Lung microvascular endothelial cell (primary cell): ENCODE measurements around the gene ASS1. TPM values are rescaled to one million over a fixed set of nuclear protein-coding genes. Genes with fewer than 3 reads are reported as not detected.

Experiments used
- DNase-seq, 2 donors: peaks; one replicate each; pipeline versions ENCODE4 v3.0.0 to v3.0.0-alpha.2; 2010; ENCODE audit warnings: low read depth in 2 of 2
- total RNA-seq: library from RNA; depleted of rRNA; stranded (reverse); fragments of >200 nt; gene quantifications from 2 replicates; pipeline ENCODE4 v1.2.1, GENCODE V29; 2014

The ASS1 gene
- total RNA-seq, 1 donor from 2014 or later = 3.4 TPM

DNA sequence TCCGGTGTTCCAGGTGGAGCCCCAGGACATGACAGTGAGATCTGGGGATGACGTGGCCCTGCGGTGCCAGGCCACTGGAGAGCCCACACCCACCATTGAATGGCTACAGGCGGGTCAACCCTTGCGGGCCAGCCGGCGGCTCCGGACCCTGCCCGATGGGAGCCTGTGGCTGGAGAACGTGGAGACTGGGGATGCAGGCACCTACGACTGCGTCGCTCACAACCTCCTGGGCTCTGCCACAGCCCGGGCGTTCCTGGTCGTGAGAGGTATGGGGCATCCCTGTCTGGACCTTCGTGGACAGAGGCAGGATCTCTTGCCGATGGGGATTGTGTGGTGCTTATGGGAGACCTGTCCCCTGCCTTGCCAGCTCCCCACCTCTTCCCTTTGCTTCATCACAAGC lies 26.0 kb upstream of the ASS1 start:
- DNase-seq = no peak

DNA sequence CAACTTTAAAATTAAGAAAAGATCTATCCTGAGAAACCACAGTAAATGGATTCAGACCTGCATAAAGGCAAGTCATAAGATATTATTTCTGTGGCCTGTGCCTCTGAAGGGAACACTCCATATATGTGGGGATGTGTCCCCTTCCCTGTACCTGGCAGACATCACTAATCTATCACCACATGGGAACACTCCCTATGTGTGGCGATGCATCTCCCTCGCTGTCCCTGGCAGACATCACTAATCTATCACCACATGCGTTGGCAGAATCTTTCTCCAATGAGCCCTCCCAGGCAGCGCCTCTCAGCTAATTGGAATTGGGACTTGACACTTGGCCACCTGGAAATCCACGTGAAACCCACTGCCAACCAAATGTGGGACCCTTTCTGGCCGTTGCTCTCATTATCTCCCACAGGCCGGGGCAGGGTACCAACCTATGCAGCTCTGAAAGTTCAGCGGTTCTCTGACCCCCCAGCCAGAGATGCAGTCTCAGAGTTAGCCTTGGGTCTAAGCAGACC lies 25.2 kb upstream of the ASS1 start:
- DNase-seq = no peak

GRCh38 chr9:130421154-130421801 lies 23.5 kb upstream of the ASS1 start:
- no peak for DNase-seq

GRCh38 chr9:130421802-130422276 lies 22.9 kb upstream of the ASS1 start:
- DNase-seq = peak; percentile 20 to 62

DNA sequence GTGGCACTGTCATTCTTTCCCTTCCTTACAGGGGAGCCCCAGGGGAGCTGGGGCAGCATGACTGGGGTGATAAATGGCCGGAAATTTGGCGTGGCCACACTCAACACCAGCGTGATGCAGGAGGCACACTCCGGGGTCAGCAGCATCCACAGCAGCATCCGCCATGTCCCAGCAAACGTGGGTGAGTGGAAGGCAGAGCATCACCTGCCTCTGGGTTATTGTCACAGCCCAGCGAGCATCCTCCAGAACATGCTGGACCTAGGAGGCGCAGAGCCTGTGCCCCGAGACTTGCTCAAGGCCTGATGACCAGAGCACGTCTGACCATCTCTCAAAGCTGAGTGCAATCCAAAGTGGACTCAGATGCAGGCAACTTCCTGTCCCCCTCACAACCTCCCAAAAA lies 22.2 kb upstream of the ASS1 start:
- DNase-seq = no peak

DNA sequence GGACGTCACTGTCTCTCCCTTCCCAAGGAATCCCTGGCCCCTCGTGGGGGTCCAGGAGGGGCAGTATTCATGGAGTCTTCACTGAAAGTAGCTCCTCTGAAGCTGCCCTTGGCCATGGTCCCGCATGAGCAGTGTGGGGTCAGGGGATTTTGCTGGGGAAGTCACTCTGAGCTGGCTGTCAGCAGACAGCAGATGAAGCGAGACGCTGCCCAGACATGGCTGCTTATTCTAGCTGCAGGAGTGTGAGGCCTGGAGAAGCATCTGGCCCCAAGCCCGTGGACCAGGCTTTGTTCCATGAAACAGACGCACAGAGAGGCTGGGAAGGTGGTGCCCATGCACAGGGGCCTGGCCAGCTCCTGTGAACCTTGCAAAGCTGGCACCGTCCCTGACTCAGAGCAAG lies 21.5 kb upstream of the ASS1 start:
- DNase-seq = no peak

DNA sequence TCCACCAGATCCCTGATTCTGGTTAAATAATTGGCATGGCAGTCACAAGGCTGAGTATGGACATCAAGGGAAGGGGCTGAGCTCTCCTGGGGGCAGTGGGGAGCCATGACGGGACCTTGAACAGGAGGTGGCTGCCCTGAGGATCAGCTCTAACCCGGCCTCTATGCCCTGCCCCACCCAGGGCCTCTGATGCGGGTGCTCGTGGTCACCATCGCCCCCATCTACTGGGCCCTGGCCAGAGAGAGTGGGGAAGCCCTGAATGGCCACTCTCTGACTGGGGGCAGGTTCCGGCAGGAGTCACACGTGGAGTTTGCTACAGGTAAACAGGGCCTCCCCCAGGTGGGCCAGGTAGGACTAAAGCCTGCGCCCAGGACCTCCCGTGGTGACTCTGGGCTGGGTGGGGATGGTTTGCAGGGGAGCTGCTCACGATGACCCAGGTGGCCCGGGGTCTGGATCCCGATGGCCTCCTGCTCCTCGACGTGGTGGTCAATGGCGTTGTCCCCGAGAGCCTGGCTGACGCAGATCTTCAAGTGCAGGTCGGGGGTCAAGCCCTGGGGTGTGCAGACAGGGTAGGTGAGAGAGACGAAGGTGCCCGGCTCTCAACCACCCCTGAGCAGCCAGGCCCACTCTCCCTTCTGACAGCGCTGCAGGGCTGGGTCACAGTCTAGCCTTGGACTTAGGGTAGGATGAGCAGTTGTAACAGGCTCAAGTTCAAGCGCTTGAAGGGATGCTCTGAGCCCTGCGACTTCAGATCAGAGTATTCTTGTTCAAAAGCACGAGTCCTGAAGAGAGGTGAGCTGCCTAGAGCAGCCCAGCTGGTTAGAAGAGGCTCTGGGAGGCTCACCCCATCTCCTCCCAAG lies 19.9 kb upstream of the ASS1 start:
- DNase-seq = no peak

DNA sequence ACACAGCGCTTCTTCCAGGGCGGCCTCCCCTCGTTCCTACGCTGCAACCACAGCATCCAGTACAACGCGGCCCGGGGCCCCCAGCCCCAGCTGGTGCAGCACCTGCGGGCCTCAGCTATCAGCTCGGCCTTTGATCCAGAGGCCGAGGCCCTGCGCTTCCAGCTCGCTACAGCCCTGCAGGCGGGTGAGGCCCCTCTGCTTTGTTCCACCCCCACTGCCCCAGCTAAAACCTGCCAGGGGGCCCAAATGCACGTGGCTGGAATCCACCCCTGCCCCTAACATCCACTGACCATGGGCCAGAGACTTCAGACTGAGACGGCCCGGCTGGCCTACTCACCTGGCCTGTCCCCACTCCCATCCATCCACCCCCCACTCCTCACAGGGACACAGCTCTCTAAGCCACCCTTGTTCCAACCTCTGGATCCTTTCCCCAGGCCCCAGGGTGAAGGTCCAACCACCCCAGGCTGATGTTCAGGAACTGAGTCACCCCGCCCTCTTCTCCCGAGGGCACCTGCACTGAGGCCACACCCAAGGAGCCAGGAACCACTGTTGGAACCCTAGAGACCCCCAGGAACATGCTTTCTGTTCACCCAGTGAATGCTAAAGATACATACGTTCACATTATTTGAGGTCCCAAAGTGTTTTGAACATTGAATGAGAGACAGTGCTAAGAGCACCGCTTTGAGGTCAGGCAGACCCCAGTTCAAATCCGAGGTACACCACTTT lies 18.9 kb upstream of the ASS1 start:
- DNase-seq = no peak

DNA sequence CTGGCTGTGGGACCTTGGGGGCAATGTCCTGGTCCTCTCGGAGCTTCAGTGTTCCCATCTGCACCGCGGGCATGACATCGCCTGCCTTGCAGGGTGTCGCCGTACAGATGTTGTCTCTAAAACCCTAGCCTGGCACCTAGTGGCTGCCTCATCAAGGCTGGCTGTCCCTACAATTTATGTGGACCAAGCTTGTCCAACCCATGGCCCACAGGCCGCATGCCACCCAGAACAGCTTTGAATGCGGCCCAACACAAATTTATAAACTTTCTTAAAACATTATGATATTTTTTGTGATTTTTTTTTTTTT lies 18.3 kb upstream of the ASS1 start:
- DNase-seq = no peak

- peak; percentile 27 to 88 for DNase-seq
Measured at GRCh38 chr9:130426883-130427282, 17.9 kb upstream of the ASS1 start.

DNA sequence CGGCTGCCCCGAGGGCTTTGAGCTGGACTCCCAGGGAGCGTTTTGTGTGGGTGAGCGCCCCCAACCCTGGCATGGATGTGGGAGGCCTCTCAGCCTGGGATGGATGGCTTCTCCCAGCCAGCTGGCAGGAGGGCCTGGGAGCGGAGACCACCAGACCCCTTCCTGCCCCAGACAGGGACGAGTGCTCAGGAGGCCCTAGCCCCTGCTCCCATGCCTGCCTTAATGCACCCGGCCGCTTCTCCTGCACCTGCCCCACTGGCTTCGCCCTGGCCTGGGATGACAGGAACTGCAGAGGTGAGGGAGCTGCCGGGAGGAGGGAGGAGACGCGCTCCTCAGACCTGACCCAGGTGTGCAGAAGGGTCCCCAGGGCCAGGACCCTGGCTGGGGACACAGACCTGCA lies 17.4 kb upstream of the ASS1 start:
- DNase-seq = no peak

GRCh38 chr9:130428086-130428665 lies 16.6 kb upstream of the ASS1 start:
- DNase-seq = no peak

DNA sequence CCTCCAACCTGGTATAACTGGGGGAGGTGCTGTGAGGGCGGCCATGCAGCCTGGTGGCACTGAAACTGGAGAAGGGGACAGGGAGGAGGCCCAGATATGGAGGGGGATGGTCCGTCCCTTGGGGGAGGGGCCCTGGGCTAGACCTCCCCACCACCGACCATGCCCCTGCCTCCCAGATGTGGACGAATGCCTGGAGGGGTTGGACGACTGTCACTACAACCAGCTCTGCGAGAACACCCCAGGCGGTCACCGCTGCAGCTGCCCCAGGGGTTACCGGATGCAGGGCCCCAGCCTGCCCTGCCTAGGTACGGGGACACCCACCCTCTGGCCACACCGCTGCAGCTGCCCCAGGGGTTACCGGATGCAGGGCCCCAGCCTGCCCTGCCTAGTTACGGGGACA lies 15.4 kb upstream of the ASS1 start:
- no peak for DNase-seq

GRCh38 chr9:130429831-130430230 lies 14.9 kb upstream of the ASS1 start:
- DNase-seq = no peak

- DNase-seq = no peak
Measured at GRCh38 chr9:130430232-130430631, 14.5 kb upstream of the ASS1 start.

DNA sequence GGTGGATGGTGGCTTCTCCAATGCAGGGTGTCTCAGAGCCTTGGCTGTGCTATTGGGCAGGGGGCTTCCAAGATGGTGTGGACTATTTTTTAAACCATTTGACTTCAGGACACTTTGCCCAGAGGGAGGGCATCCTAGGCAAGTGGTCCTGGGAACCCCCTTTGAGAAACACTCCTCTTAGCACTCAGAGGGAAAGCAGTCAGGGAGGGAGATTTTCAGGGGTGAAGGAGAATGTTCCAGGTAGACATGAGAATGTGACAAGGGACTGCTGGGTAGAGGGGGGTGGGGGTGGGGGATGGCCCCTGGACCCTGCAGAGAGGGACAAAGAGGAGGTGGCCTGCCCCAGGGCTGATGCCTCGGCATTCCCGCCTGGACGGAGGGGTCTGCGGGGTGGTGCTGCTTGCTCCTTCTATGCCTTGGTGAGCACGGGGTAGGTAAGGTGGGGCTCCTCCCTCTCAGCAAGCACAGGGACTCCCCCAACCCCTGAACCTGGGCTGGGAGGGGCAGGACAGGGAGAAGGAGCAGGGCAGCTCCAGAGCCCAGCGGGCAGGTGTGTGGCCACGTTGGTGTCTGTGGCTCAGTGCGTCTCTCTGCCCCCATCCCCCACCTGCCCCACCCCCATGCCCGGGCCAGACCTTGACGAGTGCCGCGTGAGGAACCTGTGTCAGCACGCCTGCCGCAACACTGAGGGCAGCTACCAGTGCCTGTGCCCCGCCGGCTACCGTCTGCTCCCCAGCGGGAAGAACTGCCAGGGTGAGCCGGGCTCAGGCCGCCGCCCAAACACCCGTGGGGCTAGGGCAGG lies 13.8 kb upstream of the ASS1 start:
- DNase-seq = no peak

DNA sequence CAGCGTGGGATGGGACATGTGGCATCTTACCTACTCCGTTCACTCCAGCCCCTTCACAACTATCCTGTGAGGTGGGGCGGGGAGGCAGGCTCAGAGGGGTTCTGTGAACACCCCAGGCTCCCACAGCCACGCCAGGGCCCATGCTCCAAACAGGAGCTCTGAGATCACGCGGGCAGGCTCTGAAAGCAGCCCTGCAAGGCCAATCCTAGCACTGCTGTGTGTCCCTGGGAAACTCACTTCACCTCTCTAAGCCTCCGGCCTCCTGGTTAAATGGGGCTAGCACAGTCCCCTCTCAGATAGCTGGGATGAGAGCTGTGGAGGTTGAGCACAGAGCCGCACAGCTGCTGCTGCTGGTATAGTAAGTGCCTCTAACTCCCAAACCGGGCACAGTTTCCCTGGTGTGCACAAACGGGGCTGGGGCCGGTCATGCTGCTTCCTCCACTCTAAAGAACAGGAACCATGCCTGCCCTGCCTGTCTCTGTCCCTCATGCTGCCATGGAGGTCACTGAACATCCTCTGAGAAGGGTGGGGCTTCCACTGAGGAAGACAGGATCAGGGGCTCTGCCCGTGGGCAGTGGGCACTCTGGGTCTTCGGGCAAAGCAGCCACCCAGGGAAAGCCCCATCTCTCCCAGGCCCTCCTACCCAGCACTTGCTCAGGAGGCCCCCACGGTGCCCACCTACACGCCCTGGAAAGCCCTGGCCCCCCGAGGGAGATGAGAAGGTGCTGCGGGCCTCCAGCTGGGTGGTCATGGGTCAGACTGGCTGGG lies 13.0 kb upstream of the ASS1 start:
- no peak for DNase-seq

DNA sequence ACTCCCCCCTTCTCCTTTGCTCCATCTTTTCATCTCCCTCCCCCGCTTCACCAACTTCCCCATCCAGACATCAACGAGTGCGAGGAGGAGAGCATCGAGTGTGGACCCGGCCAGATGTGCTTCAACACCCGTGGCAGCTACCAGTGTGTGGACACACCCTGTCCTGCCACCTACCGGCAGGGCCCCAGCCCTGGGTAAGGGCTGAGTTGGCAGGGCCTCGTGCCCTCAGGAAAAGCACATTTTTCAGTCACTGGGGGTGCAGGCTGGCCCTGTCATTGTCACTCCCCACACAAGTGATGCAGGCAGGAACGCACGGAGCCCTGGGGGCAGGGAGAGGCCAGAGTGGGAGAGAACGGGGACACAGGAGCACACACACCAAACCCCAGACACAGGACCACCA lies 12.4 kb upstream of the ASS1 start:
- DNase-seq = no peak

DNA sequence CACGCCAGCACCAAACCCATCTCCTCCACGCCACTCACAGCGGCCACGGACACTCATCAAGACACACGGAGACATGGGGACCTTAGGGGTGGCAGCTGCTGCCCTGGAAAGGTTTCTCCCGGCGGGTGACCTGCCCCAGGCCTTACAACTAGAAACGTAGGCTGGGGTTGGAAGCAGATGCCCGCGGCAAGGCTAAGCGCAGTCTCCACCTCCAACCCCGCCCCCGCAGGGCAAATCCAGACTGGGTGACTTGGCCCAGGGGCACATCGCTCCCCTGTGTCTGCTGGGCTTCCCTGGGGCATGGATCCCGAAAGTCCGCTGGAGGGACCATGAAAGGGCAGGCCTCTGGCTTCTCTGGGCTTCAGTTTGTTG lies 12.0 kb upstream of the ASS1 start:
- no peak for DNase-seq

DNA sequence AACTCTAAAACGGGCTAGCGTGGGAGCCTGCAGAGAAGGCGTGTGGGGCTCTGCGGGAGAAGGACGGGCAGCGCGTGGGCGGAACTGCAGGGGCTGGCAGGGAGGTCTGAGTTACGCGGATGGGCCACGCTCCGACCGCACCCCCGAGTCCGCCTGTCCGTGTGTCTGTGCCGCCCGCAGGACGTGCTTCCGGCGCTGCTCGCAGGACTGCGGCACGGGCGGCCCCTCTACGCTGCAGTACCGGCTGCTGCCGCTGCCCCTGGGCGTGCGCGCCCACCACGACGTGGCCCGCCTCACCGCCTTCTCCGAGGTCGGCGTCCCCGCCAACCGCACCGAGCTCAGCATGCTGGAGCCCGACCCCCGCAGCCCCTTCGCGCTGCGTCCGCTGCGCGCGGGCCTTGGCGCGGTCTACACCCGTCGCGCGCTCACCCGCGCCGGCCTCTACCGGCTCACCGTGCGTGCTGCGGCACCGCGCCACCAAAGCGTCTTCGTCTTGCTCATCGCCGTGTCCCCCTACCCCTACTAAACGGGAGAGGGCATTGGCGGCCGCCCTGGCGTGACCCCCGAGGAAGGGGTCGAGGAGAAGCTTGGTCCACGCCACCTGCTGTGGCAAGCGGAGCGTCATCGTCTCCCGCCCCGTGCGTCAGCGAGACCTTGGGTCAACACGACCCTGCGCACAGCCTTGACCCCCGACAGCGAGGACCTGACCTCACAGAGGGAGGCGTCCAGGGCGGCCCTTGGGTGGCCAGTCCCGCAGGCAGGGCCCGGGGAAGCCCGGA lies 11.4 kb upstream of the ASS1 start:
- DNase-seq = peak; percentile 46 to 64
